Cortex of kidney (tissue), 1 donor: ENCODE data around the gene PSMD4.
A peak's percentile ranks its signal among the peaks of the same experiment; 100 is the strongest.
"Not testable (repeated sequence)": the region's sequence is repeated elsewhere in the genome, so short reads cannot be mapped to it uniquely, and the experiment has no call there.

Experiments
- DNase-seq: peaks from one replicate; lab custom pipeline; 2025; lab: John Stamatoyannopoulos, UW

Gene PSMD4

DNA sequence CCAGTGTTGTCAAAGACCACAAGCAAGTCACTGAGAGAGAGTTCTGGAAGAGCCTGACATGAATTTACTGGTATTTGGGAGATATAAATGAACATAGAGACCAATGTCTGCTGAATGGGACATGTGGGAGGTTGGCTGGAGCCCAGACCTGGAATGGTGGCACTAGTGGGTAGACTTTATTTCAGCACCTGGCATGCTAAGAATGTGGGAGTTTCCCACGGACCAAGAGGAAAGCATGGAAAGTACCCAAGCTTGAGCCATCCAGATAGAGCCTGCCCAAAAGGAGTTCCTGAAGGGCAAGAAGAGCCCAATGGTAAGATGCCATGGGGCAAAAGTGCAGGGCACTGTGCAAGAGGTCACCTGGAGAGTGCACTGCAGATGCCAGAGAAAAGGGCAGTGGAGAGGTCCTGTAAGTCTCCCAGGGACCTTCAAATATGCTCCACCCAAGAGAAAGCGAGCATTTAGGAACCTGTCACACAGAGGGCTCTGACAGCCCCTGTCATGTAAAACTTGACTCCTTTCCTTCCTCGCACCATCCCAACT lies 19.5 kb downstream of the PSMD4 start:
- DNase-seq = no peak

DNA sequence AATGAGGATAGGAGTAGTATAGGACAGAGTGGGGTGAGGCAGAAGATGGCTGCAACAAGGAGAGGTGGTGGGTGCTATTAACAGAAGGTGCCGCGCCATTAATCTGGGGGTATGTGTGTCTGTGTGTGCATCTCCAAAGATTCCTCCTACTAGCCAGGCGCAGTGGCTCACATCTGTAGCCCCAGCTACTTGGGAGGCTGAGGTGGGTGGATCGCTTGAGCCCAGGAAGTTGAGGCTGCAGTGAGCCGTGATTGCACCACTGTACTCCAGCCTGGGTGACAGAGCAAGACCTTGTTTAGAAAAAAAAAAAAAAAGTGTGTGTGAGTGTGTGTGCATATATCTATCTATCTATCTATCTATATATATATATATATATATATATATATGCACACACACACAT lies 20.8 kb downstream of the PSMD4 start:
- DNase-seq = not testable (repeated sequence)

GRCh38 chr1:151277249-151277648 lies 22.7 kb downstream of the PSMD4 start:
- no peak for DNase-seq

DNA sequence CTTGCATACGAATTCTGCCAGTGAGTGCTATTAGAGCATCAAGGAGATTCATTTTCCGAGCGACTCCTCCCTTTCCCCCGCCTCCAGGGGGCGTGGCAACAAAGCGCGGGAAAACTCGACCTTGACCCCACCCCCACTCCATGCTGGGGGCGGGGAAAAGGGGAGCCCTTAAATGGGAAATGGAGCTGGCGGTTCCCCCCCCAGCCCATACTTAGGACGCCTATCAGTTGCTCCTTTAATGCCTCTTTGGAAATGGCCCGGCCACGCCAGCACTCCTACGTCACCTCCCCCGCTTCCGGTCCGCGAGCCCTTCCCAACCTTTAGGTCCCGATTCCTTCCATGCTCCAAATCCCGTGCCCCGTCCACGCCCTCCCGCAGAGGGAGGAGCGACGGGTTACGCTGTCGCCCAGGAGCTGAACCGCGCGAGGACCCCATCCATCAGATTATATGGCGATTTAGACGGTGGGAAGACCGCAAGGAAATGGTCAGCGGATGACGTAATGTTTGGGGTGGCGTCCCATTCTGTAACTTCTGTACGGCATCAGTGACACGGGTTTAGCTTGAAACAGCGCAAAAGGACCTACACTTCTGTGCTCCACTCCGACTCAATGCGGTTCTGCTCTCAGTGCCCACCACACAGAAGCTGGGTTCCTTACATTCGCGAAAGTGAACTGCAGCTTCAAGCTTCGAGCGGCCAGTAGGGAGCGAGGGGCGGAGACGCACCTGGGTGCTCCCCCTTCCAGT lies 26.9 kb downstream of the PSMD4 start:
- DNase-seq = peak; percentile 87

GRCh38 chr1:151281969-151282882 lies 27.7 kb downstream of the PSMD4 start, which contains the start of gene ZNF687:
Gene ZNF687, plus strand, starts transcription at chr1:151282299. Its CDS starts 3,993 bp downstream, at chr1:151286292.
- DNase-seq = peak; percentile 43

DNA sequence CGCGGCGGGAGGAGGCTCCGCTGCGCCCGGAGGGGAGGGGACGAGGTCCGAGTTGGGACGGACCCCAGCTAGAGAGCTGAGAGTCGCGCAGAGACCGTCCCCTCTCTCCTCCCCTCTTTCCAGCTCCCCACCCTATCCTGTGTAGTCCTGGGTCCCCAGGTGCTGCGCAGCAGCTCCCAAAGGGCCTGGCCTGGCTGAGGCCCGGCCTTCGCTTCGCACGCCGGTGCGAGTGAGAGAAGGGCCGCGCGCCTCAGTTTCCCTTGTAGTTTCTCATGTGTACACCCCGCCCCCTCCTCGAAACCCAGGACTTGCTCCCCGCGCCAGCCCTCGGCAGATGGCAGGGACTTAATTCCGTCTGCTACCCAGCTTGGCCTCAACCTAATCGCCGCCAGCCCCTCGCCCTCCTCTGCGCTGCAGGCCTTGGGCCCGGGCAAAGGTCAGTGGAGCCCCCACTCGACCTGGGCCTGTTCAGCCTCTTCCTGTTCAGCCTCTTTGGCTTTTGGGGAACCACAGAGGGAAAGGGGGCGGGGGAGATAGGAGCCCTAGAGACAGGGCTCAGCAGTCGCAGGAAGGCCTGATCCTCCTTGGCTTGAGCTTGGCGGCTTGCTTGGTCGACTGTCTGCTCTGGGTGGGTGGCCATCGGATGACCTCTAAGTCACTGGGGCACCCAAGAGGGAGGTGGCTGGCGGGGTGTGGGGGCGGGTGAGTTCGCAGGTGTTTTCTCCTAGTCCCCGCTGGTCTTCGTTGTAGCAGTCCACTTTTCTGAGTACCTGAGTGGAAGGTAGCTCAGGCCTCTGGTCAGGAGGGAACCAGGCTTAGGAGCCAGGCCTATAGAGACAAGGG lies 28.6 kb downstream of the PSMD4 start:
- no peak for DNase-seq

GRCh38 chr1:151284013-151284577 lies 29.6 kb downstream of the PSMD4 start:
- no peak for DNase-seq

GRCh38 chr1:151286619-151287340 lies 32.2 kb downstream of the PSMD4 start:
- no peak for DNase-seq

DNA sequence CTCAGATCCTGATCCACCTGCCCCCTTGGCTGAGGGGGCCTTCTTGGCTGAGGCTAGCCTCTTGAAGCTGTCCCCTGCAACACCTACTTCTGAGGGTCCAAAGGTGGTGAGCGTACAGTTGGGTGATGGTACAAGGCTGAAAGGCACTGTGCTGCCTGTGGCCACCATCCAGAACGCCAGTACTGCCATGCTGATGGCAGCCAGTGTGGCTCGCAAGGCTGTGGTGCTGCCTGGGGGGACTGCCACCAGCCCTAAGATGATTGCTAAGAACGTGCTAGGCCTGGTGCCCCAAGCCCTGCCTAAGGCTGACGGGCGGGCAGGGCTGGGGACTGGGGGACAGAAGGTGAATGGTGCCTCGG lies 32.8 kb downstream of the PSMD4 start:
- DNase-seq = no peak

DNA sequence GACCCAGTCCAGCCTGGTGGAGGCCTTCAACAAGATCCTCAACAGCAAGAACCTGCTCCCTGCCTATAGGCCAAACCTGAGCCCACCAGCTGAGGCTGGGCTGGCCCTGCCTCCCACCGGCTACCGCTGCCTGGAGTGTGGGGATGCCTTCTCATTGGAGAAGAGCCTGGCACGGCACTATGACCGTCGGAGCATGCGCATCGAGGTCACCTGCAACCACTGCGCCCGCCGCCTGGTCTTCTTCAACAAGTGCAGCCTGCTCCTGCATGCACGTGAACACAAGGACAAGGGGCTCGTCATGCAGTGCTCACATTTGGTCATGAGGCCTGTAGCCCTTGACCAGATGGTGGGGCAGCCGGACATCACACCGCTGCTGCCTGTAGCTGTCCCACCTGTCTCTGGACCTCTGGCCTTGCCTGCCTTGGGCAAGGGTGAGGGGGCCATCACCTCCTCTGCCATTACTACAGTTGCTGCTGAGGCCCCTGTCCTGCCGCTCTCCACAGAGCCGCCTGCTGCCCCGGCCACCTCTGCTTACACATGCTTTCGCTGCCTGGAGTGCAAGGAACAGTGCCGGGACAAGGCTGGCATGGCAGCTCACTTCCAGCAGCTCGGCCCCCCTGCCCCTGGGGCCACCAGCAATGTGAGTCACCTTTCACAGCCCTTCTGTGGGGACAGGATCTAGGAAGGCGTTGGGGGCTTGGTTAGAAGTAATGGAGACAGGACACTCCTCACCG lies 33.4 kb downstream of the PSMD4 start:
- DNase-seq = no peak

GRCh38 chr1:151288502-151288901 lies 34.0 kb downstream of the PSMD4 start:
- DNase-seq = no peak

DNA sequence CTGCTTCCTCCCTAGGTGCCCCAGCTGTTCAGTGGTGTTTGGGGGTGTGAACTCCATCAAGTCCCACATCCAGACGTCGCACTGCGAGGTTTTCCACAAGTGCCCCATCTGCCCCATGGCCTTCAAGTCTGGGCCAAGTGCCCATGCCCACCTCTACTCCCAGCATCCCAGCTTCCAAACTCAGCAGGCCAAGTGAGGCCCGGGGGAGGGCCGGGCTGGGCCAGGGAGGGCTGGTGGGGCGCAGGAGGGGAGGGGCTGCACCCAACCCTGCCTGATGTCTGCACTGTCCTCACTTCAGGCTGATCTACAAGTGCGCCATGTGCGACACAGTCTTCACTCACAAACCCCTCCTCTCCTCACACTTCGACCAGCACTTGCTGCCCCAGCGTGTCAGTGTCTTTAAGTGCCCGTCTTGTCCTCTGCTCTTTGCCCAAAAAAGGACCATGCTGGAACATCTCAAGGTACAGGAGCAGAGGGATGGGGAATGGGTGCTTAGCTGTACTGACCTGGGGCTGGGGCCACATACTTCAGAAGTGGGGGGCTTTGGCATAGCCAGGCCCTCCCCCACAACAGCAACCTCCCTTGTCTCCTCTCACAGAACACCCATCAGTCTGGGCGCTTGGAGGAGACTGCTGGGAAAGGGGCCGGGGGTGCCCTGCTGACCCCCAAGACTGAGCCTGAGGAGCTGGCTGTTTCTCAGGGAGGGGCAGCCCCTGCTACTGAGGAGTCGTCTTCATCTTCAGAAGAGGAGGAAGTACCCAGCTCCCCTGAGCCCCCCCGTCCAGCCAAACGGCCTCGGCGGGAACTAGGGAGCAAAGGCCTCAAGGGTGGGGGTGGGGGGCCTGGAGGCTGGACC lies 34.8 kb downstream of the PSMD4 start:
- no peak for DNase-seq

DNA sequence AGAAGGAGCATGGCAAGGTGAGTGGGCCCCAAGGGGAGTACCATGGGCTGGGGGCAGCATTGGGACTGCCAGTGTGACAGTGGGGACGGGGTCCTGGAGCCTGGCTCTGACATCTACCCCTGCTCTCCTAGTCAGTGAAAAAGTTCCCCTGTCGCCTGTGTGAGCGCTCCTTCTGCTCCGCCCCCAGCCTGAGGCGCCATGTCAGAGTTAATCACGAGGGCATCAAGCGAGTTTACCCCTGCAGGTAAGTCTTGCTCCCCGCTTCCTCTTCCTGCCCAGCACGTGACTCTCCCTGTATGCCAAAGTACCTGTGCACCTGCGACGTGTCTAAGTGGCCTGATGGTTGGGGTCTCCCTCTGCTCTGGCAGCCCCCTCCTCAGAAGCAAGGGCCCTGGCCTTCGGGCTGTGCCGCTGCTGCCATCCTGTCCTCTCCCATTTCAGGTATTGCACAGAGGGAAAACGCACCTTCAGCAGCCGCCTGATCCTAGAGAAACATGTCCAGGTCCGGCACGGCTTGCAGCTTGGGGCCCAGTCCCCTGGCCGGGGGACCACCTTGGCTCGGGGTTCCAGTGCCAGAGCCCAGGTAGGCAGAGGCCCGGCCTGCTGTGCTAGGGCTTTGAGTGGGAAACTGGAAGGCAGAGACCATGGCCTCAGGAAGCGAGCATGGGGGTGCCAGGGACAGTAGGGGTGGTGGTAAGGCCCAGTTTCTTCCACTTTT lies 35.6 kb downstream of the PSMD4 start:
- DNase-seq = no peak

GRCh38 chr1:151290709-151291303 lies 36.3 kb downstream of the PSMD4 start:
- DNase-seq = no peak

GRCh38 chr1:151292207-151293030 lies 37.9 kb downstream of the PSMD4 start:
- DNase-seq = no peak

DNA sequence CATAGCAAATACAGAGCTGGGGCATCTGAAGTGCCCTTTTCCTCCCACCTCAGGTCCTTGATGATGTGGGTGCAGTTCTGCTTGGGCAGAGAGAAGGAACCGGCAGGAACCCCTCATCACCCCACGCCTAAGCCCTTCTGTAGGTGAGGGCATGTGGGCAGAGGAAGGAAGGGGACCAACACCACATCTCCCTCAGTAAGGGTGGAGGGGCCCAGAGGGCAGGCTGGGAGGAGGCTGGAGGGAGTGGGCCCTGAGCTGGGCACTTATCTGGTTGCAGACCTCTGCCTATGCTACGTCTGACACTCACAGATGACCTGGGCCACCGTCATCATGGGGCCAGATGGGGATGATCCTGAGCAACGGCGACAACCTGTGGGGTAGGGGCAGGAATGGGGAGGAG lies 38.6 kb downstream of the PSMD4 start:
- DNase-seq = no peak

GRCh38 chr1:151294742-151295462 lies 40.4 kb downstream of the PSMD4 start:
- no peak for DNase-seq
